ENCODE measurements around the gene SF3A2.

SF3A2 gene

DNA sequence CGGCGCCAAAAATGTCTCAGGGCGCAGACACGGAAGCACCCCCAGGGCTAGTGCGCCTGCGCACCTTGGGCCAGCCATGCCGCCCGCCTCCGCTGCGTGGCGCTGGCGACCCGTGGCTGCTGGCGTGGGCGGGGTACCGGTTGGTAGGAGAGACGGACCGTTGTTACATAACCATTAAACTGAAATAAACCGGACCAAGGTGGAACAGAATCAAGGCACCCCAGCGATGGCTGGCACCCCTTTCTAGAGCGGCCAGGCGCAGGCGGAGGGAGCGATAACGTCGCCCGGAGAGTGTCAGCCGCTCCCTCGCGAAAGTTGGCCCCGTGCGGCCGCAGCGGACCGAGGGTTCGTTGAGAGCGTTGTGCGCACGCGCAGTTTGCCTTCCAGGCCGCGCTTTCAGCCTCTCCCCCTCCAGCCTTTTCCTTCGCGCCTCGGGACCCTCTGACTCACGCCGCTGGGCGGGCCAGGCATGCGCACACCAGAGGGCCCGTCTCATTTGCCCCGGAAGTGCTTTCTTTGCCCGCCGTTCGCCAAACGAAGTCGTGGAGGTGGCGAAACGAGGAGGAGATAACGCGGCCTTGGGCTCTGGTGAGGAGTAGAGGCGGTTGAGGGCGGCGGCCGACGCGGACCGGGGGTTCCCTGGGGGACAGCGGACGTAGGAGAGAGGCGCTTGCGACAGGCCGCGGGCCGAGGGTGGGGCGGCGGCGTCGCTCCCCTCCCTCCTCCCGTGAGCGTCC lies at the start of gene SF3A2, which contains the start of gene PLEKHJ1:
Gene SF3A2, plus strand, starts transcription at position 511 of the 737 bp plus-strand sequence. CDS start 6,595 bp downstream, outside the sequence.
Gene PLEKHJ1, minus strand, starts transcription at position 16 of the 737 bp plus-strand sequence. CDS start 81 bp downstream, outside the sequence.
- TF ChIP-seq CTCF (IDR thresholded peaks at IDR 0.05; ENCODE audit: low read depth, low read length) = peak; percentile 87
- peak; percentile 94 for DNase-seq (ENCODE audit: extremely low read depth, low read depth)

GRCh38 chr19:2187159-2187558 lies 49.5 kb upstream of the SF3A2 start:
- TF ChIP-seq CTCF (IDR thresholded peaks at IDR 0.05; ENCODE audit: low read depth, low read length) = no peak
- no peak for DNase-seq (ENCODE audit: extremely low read depth, low read depth)

DNA sequence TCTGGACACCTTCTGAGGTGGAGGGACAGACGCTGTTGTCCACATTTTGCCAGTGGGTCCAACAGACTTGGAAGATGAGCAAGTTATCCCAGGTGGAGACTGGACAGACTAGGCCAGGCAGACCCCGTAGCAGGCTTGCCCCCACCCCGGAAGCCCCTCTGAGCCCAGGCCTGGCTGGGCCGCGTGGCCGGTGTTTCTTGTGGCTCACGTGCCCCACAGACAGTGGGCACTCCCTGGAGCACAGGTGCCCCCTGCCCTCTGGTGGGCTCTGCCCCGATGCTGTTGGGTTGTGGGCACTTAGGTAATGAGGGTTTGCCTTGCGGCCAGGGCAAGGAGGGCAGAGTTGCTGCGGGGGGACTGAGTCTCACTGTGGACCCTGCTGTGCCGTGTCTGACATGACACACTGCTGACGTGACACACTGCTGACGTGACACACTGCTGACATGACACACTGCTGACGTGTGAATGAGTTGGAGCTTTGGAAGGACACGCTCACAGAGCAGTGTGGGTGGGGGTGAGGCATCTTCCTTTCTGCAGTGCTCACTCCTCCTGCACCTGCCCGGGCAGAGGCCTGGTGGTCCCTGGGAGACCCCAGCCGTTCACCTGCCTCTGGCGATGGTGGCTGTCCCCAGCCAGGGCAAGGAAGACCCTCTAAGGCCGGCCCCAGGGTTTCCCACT lies 47.8 kb upstream of the SF3A2 start:
- no peak for TF ChIP-seq CTCF (IDR thresholded peaks at IDR 0.05; ENCODE audit: low read depth, low read length)
- DNase-seq (ENCODE audit: extremely low read depth, low read depth) = no peak

- DNase-seq (ENCODE audit: extremely low read depth, low read depth) = no peak
- no peak for TF ChIP-seq CTCF (IDR thresholded peaks at IDR 0.05; ENCODE audit: low read depth, low read length)
Observed at GRCh38 chr19:2189880-2190279, 46.7 kb upstream of the SF3A2 start.

DNA sequence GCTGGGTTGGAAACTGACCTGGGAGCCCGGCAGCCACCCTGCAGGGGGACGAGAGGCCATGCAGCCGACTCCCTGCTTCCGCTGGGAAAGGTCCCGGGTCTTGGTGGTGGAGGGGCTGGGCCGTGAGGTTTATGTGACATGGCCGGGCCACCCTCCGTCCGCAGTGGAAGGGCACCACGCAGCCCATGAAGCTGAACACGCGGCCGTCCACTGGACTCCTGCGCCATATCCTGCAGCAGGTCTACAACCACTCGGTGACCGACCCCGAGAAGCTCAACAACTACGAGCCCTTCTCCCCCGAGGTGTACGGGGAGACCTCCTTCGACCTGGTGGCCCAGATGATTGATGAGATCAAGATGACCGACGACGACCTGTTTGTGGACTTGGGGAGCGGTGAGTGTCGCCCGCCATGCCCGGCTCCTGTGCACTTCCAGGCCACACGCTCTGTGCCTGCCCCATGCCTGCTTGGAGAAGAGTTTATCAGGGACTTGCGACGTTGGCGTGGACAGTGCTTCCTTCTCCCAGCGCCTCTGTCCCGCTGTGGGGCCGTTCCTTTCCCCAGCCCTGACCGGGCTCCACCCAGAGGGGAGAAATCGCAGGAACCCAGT lies 45.7 kb upstream of the SF3A2 start:
- TF ChIP-seq CTCF (IDR thresholded peaks at IDR 0.05; ENCODE audit: low read depth, low read length) = no peak
- no peak for DNase-seq (ENCODE audit: extremely low read depth, low read depth)

GRCh38 chr19:2191456-2192310 lies 44.9 kb upstream of the SF3A2 start:
- no peak for DNase-seq (ENCODE audit: extremely low read depth, low read depth)
- TF ChIP-seq CTCF (IDR thresholded peaks at IDR 0.05; ENCODE audit: low read depth, low read length) = no peak

Data from AG09319 (cell line).